Bronchial smooth muscle cell (primary cell): ENCODE data around the gene PET100. TPM values are rescaled to one million over a fixed set of nuclear protein-coding genes. Genes with fewer than 3 reads are reported as not detected.

Source experiments
- total RNA-seq: library from RNA; depleted of rRNA; stranded (reverse); fragments of >200 nt; gene quantifications from 2 replicates; pipeline ENCODE4 v1.2.1, GENCODE V29; 2014

The PET100 gene, protein sequence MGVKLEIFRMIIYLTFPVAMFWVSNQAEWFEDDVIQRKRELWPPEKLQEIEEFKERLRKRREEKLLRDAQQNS
- total RNA-seq, result 43.5 and 58.2 TPM in 2 replicates

GRCh38 chr19:7629347-7630054 lies at the start of gene PET100, which contains the start of gene XAB2:
PET100 (plus strand) TSS chr19:7629793; CDS start chr19:7629834, 41 bp downstream.
XAB2 (minus strand) TSS chr19:7629545; CDS start chr19:7629527, 18 bp downstream.

GRCh38 chr19:7595466-7596133 lies 34.0 kb upstream of the PET100 start, which contains the start of gene CAMSAP3:
CAMSAP3 (plus strand) TSS chr19:7595863; CDS start chr19:7596003, 140 bp downstream.

GRCh38 chr19:7633698-7634097 lies 4.1 kb downstream of the PET100 start, which contains the start of gene PCP2:
PCP2 (minus strand) TSS chr19:7633719; CDS start chr19:7633457, 262 bp downstream.

DNA sequence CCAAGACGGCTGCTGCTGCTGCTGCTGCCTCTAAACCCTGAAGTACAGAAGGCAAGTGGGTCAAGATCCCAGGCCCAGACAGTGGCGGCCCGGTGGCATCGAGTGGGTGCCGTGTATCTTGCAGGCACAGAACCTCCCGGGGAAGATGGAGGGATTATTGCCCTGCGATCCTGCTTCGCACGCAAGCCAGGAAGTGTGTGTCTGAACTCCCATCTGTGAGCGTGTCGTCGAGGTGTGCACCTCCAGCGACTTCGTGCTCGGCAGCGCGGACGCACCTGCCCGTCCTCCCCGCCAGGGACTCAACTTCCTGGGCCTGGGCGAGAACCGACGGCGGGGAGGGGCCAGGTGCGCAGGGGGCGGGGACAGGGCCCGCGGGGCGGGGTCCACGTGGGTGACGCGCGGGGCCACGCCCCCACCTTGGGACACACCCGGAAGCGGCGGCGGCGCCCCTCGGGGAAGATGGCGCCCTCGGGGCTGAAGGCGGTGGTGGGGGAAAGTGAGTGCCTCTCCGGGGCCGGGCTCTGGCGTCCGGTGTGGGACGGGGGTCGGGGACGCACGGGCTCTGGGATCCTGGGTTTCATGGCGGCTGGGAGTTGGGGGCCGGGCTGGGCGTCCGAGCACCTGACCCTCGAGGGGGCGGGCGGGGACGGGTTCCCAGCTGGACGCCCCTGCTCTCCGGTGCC lies 7.2 kb downstream of the PET100 start, which contains the start of gene STXBP2:
Gene STXBP2, plus strand, starts transcription at position 420 of the 683 bp plus-strand sequence. Its CDS starts 40 bp downstream, at position 460.

DNA sequence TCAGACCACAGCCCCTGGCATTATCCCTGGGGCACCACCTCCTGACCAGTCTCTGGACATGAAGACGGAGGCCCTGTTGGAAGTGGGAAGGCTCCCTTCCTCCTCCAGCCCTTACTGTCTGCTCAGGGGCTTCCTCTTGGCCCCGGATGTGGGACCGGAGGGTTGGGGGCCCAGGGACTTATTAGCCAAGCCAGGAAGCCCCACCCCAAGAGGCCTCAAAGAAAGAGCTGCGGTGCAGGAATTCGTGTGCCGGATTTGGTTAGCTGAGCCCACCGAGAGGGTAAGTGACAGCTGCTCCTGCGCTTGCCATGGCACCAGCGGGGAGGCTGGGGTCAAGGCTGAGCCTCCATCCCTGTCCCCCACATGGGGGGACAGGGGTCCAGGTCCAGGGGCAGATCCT lies 39.2 kb downstream of the PET100 start, which contains the start of gene RETN:
Gene RETN, plus strand, starts transcription at position 208 of the 400 bp plus-strand sequence. CDS start 278 bp downstream, outside the sequence.

DNA sequence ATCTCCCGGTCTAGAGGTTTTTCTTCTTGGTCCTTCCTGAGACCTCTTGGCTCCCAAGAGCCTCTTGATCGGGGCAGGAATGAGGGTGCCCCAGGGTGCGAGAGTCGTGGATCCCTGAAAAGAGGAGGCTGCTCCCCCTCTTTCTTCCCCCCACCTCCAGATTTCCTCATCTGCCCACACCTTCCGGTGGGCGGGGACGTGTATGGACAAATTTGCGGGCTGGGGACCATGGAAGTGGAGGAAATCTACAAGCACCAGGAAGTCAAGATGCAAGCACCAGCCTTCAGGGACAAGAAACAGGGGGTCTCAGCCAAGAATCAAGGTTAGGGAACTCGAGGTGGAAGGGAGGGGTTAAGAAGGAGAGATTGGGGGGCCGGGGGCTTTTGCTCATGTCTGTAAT lies 47.3 kb downstream of the PET100 start, which contains the start of gene MCEMP1:
Gene MCEMP1, plus strand, starts transcription at position 237 of the 400 bp plus-strand sequence. Its CDS starts 31 bp downstream, at position 268.

DNA sequence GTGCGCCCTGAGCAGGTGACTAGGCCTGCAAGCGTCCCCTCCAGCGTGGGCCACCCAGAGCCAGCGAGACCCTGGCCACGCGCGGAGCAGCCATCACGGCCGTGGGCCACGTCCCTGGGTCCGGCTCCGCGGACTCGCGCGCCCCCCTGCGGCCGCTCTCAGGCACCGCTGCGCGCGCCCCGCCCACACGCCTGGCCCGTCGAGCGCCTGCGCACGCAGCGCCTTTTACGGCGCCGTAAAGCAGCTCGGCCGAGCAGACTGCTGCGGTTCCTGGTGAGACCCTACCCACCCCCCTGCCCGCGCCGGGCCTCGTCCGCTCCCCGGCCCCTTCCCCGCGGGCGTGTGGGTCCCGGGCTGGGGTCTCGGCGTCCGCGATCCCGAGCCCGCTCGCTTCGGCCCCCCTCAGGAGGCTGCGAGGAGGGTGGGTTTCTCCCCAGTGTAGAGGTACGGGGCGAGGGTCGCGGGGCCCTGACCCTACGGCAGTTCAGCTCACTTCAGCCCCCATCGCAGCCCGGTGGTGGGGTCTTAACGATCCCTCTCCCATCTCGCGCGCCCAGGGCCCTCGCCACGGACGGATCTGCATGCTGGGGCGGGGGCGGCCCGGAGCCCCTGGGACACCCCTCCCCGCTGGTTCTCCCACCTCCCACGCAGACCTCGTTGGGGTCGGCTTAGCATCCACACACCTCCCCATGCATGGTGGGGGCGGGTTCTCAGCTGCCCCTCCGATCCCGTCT lies 51.2 kb downstream of the PET100 start, which contains the start of gene TRAPPC5:
Gene TRAPPC5, plus strand, starts transcription at position 228 of the 734 bp plus-strand sequence. CDS start 1,421 bp downstream, outside the sequence.

Other genes starting within 250 kb of the PET100 start
- 2.4 and 4.7 TPM in 2 replicates for gene PEX11G, start 140.8 kb upstream of the PET100 start, total RNA-seq
- 9.1 and 9.5 TPM in 2 replicates for gene ZNF358, start 113.7 kb upstream of the PET100 start, total RNA-seq
- gene MCOLN1, start 107.2 kb upstream of the PET100 start, total RNA-seq, result 5.2 and 9.4 TPM in 2 replicates
- 61.3 and 67.9 TPM in 2 replicates for gene PNPLA6, start 94.1 kb upstream of the PET100 start, total RNA-seq
- gene CAMSAP3, start 33.9 kb upstream of the PET100 start, total RNA-seq, result not detected in 2 replicates
- gene XAB2, start 248 bp upstream of the PET100 start, total RNA-seq, result 28.1 and 37.0 TPM in 2 replicates
- gene PCP2, start 3.9 kb downstream of the PET100 start, total RNA-seq, result not detected in 2 replicates
- gene STXBP2, start 7.3 kb downstream of the PET100 start, total RNA-seq, result 0.94 and 16.7 TPM in 2 replicates
- not detected in 2 replicates for gene RETN, start 39.3 kb downstream of the PET100 start, total RNA-seq
- not detected in 2 replicates for gene MCEMP1, start 47.3 kb downstream of the PET100 start, total RNA-seq
- gene TRAPPC5, start 51.0 kb downstream of the PET100 start, total RNA-seq, result 118 and 218 TPM in 2 replicates
- not detected in 2 replicates for gene FCER2, start 72.3 kb downstream of the PET100 start, total RNA-seq
- gene CLEC4G, start 102.3 kb downstream of the PET100 start, total RNA-seq, result not detected in 2 replicates
- not detected in 2 replicates for gene CD209, start 117.7 kb downstream of the PET100 start, total RNA-seq
- not detected in 2 replicates for gene CLEC4M, start 133.4 kb downstream of the PET100 start, total RNA-seq
- 13.4 and 18.3 TPM in 2 replicates for gene EVI5L, start 200.4 kb downstream of the PET100 start, total RNA-seq
- not detected in 2 replicates for gene PRR36, start 244.6 kb downstream of the PET100 start, total RNA-seq